ENCODE measurements around the gene PSMB9. TPM values are rescaled to one million over a fixed set of nuclear protein-coding genes. Genes with fewer than 3 reads are reported as not detected.

Gene PSMB9
- polyA plus RNA-seq, 3 donors: 204 to 405 (median 350) TPM

DNA sequence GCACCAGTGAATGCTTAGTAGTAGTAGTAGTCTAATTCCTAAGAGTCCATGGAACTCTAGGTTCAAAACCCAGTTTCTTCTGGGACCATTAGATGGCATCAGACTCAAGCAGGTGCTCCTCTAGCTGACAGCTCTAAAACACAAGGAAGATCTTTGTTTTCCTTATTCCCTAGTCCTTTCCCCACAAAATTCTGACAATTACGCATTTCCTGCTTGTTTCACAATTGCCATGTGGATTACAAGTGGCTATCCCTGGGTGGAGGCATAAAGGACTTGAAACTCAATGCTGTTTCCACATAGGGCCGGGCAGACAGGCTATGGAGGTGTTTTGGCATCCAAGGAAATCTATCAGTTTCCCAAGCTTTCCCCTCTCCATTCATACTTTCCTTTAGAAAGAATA, 28.0 kb upstream of the PSMB9 start:
- Histone ChIP-seq H3K36me3 (replicated peaks in 1 of 2; ENCODE audit: control insufficient read depth in 1 of 2, insufficient read depth in 2 of 2, low read length in 2 of 2) (peaks cover 36 to 50% of the 10 kb centered on the region in 2 donors), H3K4me1 (ENCODE audit: control insufficient read depth in 1 of 2, insufficient read depth in 2 of 2, low read length in 2 of 2) (peaks cover 8 to 10% of the 10 kb centered on the region in 2 donors), H3K9me3 (replicated peaks in 1 of 2; ENCODE audit: control insufficient read depth in 1 of 2, insufficient read depth in 1 of 2, low read length in 2 of 2) (no peaks in the 10 kb centered on the region), H3K4me2 (replicated peaks; ENCODE audit: extremely low read depth, low read length, poor library complexity, severe bottlenecking) (no peak overlapping the region), H3K79me2 (ENCODE audit: insufficient read depth, low read length) (no peaks in the 10 kb centered on the region), H3K27me3 (ENCODE audit: control insufficient read depth in 2 of 2, insufficient read depth in 2 of 2, low read length in 2 of 2) (no peaks in the 10 kb centered on the region), H3K27ac (ENCODE audit: low read depth in 1 of 2, low read length in 2 of 2) (no peak overlapping the region), H4K20me1 (ENCODE audit: insufficient read depth, low read length) (peaks cover 8% of the 10 kb centered on the region), H3K4me3 (replicated peaks in 1 of 3; ENCODE audit: low read depth in 2 of 3, low read length in 3 of 3) (no peak overlapping the region), H3K9ac (ENCODE audit: insufficient read depth, low read length, poor library complexity, severe bottlenecking) (no peak overlapping the region), H2AFZ (ENCODE audit: insufficient read depth, low read depth, low read length, poor library complexity, severe bottlenecking) (no peak overlapping the region)
- Mint-ChIP-seq H3K27ac (no peak overlapping the region), H3K4me1 (peaks cover 11% of the 10 kb centered on the region), H3K9me3 (no peaks in the 10 kb centered on the region), H3K27me3 (ENCODE audit: low read depth in 3 of 3) (no peaks in the 10 kb centered on the region), H3K36me3 (peaks cover 42 to 44% of the 10 kb centered on the region in 2 donors), H3K4me3 (no peak overlapping the region)
- peak; percentile 17 for TF ChIP-seq CTCF (IDR thresholded peaks at IDR 0.05)
- intact Hi-C loops (cut with micrococcal nuclease): no loop called here
- 100% methylated on average over 1 of the region's 2 CpGs for WGBS (ENCODE audit: insufficient coverage)
- peak in 1 of 3 donors; percentile 7 for DNase-seq

DNA sequence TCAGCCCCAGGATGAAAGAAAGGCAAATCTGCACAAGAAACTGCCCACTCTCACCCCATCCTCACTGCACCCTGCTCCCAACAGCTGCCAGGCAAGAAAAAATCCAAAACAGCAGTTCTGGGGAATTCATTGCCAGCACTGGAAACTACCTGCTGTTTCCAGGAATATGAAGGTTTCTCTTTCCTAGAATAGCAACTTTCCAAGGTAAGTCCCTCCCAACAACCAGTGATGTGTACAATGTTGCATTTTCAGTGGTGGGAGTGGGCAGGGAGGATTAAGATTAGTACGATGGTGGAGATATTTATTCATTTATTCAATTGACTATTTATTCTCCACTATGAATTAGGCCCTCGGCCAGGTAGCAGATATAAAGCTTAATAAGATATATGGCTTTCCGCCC, 27.0 kb upstream of the PSMB9 start:
- peaks cover 47 to 61% of the 10 kb centered on the region in 2 donors for H3K36me3 ChIP-seq (replicated peaks in 1 of 2; ENCODE audit: control insufficient read depth in 1 of 2, insufficient read depth in 2 of 2, low read length in 2 of 2)
- no CpG with 5 or more reads among the region's 3 CpGs for WGBS (ENCODE audit: insufficient coverage)
- Mint-ChIP-seq H3K27ac (no peak overlapping the region), H3K9me3 (no peaks in the 10 kb centered on the region), H3K27me3 (ENCODE audit: low read depth in 3 of 3) (no peaks in the 10 kb centered on the region), H3K4me3 (no peak overlapping the region), H3K36me3 (peaks cover 53 to 54% of the 10 kb centered on the region in 2 donors), H3K4me1 (peaks cover under 1% of the 10 kb centered on the region)
- H3K4me1 ChIP-seq (ENCODE audit: control insufficient read depth in 1 of 2, insufficient read depth in 2 of 2, low read length in 2 of 2): no peaks in the 10 kb centered on the region
- no peak overlapping the region for H3K4me2 ChIP-seq (replicated peaks; ENCODE audit: extremely low read depth, low read length, poor library complexity, severe bottlenecking)
- peaks cover 8% of the 10 kb centered on the region for H4K20me1 ChIP-seq (ENCODE audit: insufficient read depth, low read length)
- no peak overlapping the region for H3K9ac ChIP-seq (ENCODE audit: insufficient read depth, low read length, poor library complexity, severe bottlenecking)
- no peaks in the 10 kb centered on the region for H3K27me3 ChIP-seq (ENCODE audit: control insufficient read depth in 2 of 2, insufficient read depth in 2 of 2, low read length in 2 of 2)
- H3K4me3 ChIP-seq (replicated peaks in 1 of 3; ENCODE audit: low read depth in 2 of 3, low read length in 3 of 3): no peak overlapping the region
- no peak overlapping the region for H3K27ac ChIP-seq (ENCODE audit: low read depth in 1 of 2, low read length in 2 of 2)
- no peaks in the 10 kb centered on the region for H3K79me2 ChIP-seq (ENCODE audit: insufficient read depth, low read length)
- no peak for DNase-seq
- no peak overlapping the region for H2AFZ ChIP-seq (ENCODE audit: insufficient read depth, low read depth, low read length, poor library complexity, severe bottlenecking)
- TF ChIP-seq CTCF (IDR thresholded peaks at IDR 0.05): no peak
- H3K9me3 ChIP-seq (replicated peaks in 1 of 2; ENCODE audit: control insufficient read depth in 1 of 2, insufficient read depth in 1 of 2, low read length in 2 of 2): no peaks in the 10 kb centered on the region
- intact Hi-C loops (cut with micrococcal nuclease): no loop called here
